Left ventricle myocardium inferior (tissue), 1 donor: ENCODE measurements around the gene TUBB1. TPM values are rescaled to one million over a fixed set of nuclear protein-coding genes. Genes with fewer than 3 reads are reported as not detected.

Source experiments
- DNase-seq: peaks from one replicate; pipeline ENCODE4 v3.0.0-alpha.2; 2020
- H3K27ac ChIP-seq: fragments of 200-600 bp; replicated peaks from 2 replicates; pipeline ENCODE4 v1.8.0; 2021
- H3K27me3 ChIP-seq: fragments of 200-600 bp; 2 replicates; pipeline ENCODE4 v1.8.0; 2021; ENCODE audit warnings: low read depth
- H3K36me3 ChIP-seq: fragments of 200-600 bp; 2 replicates; pipeline ENCODE4 v1.8.0; 2021
- H3K4me1 ChIP-seq: fragments of 200-600 bp; 2 replicates; pipeline ENCODE4 v1.8.0; 2021
- H3K4me3 ChIP-seq: fragments of 200-600 bp; 2 replicates; pipeline ENCODE4 v1.8.0; 2021; ENCODE audit warnings: mild to moderate bottlenecking, moderate library complexity
- H3K9me3 ChIP-seq: fragments of 200-600 bp; replicated peaks from 2 replicates; pipeline ENCODE4 v1.8.0; 2021
- intact Hi-C: fragments of 100-400 bp; cut with micrococcal nuclease; formaldehyde crosslinking; loops from one replicate; pipeline ENCODE4 v1.11.0; 2022
- total RNA-seq: library from RNA; stranded (reverse); fragmentation: NEBNext Ultra II Directional; extraction: Animal tissue kit (Norgen Biotek cat#: 25700); gene quantifications from one replicate; pipeline ENCODE4 v1.2.1, GENCODE V29; 2021
- TF ChIP-seq, protein P1 (sequence below): fragments of 200-600 bp; IDR thresholded peaks from 2 replicates; pipeline ENCODE4 v1.8.0; 2021; ENCODE audit warnings: antibody characterized with exemption, mild to moderate bottlenecking, borderline replicate concordance
- donor health status: DM: no; HTN: yes; CAD: no; lungs with severe emphysema.

The TUBB1 gene
- total RNA-seq, 1 donor from 2014 or later, result 0.30 TPM

DNA sequence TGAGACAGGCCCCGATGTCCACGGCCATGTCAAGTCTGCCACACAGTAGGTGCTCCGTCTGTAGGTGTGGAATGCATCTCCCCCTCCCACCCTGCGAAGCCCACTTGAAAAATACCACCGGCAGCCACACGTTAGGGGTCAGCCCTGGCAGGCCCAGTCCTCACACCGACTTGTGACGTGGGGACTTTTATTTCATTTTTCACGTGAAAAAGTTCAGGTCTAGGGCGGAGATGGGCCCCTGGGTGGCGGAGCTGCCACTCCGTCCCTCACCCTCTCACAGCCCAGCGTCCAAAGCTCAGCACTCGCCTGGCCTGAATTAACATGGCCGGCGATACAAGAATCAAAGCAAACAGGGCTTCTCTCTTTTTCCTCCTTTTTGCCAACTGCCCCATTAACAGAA, 3.8 kb upstream of the TUBB1 start:
- Histone ChIP-seq H3K27ac (no peak overlapping the region), H3K36me3 (no peaks in the 10 kb centered on the region), H3K4me1 (peaks cover 49% of the 10 kb centered on the region), H3K27me3 (no peaks in the 10 kb centered on the region), H3K4me3 (no peak overlapping the region), H3K9me3 (no peaks in the 10 kb centered on the region)
- TF ChIP-seq, protein P1, sequence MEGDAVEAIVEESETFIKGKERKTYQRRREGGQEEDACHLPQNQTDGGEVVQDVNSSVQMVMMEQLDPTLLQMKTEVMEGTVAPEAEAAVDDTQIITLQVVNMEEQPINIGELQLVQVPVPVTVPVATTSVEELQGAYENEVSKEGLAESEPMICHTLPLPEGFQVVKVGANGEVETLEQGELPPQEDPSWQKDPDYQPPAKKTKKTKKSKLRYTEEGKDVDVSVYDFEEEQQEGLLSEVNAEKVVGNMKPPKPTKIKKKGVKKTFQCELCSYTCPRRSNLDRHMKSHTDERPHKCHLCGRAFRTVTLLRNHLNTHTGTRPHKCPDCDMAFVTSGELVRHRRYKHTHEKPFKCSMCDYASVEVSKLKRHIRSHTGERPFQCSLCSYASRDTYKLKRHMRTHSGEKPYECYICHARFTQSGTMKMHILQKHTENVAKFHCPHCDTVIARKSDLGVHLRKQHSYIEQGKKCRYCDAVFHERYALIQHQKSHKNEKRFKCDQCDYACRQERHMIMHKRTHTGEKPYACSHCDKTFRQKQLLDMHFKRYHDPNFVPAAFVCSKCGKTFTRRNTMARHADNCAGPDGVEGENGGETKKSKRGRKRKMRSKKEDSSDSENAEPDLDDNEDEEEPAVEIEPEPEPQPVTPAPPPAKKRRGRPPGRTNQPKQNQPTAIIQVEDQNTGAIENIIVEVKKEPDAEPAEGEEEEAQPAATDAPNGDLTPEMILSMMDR, result no peak
- intact Hi-C loops, result no loop called here
- no peak for DNase-seq

DNA sequence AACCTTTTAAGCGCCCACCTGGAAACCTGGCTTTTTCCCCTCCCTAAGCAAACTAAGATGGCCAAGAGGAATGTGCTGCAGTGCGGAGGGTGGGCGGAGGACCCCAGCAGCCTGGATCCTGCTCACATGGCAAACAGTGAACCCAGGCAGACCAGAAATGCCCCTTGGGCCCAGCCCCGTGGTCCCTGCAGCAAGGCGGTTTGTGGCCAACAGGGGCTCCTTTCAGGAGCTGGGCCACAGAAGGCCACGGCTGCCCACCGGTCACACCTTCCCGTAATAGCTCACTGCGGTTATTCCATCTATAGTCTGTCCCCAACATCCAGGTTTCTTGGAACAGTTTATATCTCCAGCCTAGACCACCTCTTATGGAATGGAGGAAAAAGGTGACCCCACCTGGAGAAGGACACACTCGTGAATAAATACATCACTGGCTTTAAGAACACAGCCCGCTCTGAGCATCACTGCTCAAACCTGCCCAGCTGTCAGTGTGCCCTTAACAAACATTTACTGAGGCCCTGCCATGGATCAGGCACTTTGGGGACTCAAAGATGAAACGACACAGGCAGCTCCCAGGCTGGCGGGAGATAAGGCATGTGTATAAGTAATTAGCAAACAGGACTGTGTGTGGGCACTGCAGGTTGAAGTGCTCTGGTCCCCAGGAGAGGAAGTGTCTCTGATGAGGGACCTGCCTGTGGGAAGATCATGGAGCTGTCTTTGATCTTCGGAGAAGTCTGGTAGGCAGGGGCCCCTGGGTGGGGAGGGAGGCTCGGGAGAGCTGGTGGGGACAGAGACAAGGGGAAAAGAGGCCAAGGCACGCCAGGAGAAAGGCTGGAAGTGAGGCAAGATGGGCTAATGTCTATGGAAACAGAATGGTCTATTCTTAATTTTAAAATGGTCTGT, 3.2 kb upstream of the TUBB1 start:
- H3K4me3 ChIP-seq, result no peak overlapping the region
- H3K27ac ChIP-seq, result no peak overlapping the region
- intact Hi-C loops, result no loop called here
- H3K27me3 ChIP-seq, result no peaks in the 10 kb centered on the region
- peaks cover 42% of the 10 kb centered on the region for H3K4me1 ChIP-seq
- no peaks in the 10 kb centered on the region for H3K9me3 ChIP-seq
- H3K36me3 ChIP-seq, result no peaks in the 10 kb centered on the region
- TF ChIP-seq, protein P1, result no peak
- DNase-seq, result no peak

DNA sequence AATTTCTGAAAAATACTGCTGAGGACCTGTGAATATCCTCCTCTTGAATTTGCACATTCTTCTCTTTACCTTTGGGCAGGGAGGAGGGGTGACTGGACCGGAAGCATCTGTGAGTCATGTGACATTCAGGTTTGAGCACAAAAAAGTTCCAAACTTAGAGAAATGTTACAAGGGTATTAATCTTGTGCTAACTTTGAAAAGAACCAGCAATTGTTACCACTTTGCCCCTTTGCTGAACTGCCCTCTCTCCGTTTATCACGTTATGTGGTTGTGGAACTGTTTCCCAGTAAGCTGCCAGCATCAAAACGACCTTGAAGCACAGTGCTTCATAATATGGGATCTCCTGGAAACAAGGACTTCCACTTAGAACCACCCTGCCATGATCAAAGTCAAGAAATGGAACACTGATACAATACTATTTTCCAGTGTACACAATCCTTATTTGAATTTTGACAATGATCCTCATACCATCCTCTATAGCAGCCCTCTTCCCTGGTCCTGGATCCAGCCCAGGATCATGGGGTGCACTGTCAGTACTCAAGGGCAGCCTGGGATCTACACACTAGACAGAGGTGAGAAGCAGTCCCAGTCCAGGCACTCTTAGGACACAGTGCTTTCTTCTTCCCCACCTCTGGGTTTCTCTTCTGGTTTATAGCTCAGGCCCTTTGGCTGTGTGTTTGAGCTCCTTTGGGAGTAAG, 2.3 kb upstream of the TUBB1 start:
- Histone ChIP-seq H3K27me3 (no peaks in the 10 kb centered on the region), H3K4me3 (no peak overlapping the region), H3K9me3 (no peaks in the 10 kb centered on the region), H3K4me1 (peaks cover 34% of the 10 kb centered on the region), H3K27ac (peak overlapping the region; percentile 63), H3K36me3 (peaks cover 5% of the 10 kb centered on the region)
- intact Hi-C loops, result no loop called here
- DNase-seq, result no peak
- TF ChIP-seq, protein P1, result no peak

DNA sequence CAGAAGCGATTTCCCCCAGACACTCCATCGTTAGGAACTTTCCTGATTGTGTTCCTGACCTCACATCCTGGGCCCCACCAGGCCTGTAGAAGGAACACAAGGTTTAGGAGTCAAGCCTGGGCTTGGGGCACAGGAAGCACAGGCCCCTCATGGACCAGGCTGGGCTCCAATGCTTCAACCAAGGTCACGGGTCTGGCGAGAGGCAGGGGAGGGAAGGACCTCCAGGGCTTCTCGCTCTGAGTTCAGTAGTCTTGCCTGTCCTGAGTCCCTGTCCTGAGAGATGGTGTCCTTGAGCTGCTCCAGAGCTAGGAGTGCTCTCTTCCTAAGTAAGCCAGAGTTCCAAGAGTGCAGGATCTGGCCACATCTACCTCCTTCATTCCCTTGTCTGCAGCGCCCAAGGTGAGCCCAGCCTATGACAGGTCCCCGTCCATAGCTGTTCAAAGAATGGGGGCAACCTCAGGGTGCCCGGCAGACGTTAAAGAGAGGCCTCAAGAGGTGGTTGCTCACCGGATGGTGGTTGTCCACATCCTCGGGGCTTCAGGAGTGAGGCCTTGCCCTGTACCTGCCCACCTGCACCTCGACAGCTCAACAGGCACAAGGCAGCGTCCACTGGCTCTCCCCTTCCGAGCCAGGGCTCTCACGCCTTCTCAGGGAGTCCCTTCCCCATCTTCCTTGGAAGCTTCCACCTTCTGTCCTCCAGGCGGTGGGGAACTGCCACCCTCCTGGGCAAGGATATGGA, 1.6 kb upstream of the TUBB1 start:
- H3K9me3 ChIP-seq, result no peaks in the 10 kb centered on the region
- no peak for DNase-seq
- no peaks in the 10 kb centered on the region for H3K27me3 ChIP-seq
- intact Hi-C loops, result no loop called here
- peaks cover 8% of the 10 kb centered on the region for H3K36me3 ChIP-seq
- TF ChIP-seq, protein P1, result no peak
- peak overlapping the region; percentile 63 for H3K27ac ChIP-seq
- H3K4me3 ChIP-seq, result no peak overlapping the region
- peaks cover 34% of the 10 kb centered on the region for H3K4me1 ChIP-seq

DNA sequence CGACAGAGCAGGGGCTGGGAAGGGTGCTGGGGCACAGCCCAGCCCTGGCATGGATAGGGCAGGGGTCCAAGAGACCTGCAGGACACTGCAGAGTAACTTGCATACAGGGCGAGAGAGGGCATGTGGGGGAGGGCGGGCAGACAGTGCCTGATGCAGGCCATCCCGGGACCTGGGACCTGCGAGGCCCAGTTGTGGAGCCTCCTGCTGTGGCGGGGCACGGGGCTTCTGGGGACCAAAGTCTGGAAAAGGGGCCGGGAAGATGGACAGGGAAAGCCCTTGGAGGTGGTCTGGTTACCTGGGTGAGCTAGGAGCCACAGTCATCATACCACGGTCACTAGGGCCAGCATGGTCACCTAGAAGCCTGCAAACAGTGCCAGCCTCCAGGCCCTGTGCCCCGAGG, 412 bp upstream of the TUBB1 start:
- Histone ChIP-seq H3K36me3 (peaks cover 20% of the 10 kb centered on the region), H3K4me3 (no peak overlapping the region), H3K27ac (no peak overlapping the region), H3K4me1 (peaks cover 34% of the 10 kb centered on the region), H3K27me3 (no peaks in the 10 kb centered on the region), H3K9me3 (no peaks in the 10 kb centered on the region)
- DNase-seq, result no peak
- TF ChIP-seq, protein P1, result no peak
- intact Hi-C loops, result no loop called here
